Muscle layer of colon (tissue), 2 donors: ENCODE data around the gene SPACA1.

Source experiments
- H3K27ac ChIP-seq: one replicate; pipeline ENCODE4 v1.7.0; 2013; ENCODE audit warnings: low read depth, mild to moderate bottlenecking, low read length, moderate library complexity
- H3K27me3 ChIP-seq, 2 donors: one replicate each; pipeline ENCODE4 v1.7.0; 2013; ENCODE audit warnings: low read length in 2 of 2, mild to moderate bottlenecking in 2 of 2; ENCODE audit not compliant: insufficient read depth in 2 of 2, control insufficient read depth in 1 of 2
- H3K36me3 ChIP-seq: one replicate; pipeline ENCODE4 v1.7.0; 2013; ENCODE audit warnings: mild to moderate bottlenecking, low read length; ENCODE audit not compliant: insufficient read depth
- H3K4me1 ChIP-seq: one replicate; pipeline ENCODE4 v1.7.0; 2013; ENCODE audit warnings: mild to moderate bottlenecking, low read length; ENCODE audit not compliant: insufficient read depth
- H3K4me3 ChIP-seq, 2 donors: one replicate each; pipeline ENCODE4 v1.7.0; 2013; ENCODE audit warnings: low read length in 2 of 2, low read depth in 1 of 2, mild to moderate bottlenecking in 1 of 2, moderate library complexity in 1 of 2
- H3K9ac ChIP-seq: one replicate; pipeline ENCODE4 v1.7.0; 2013; ENCODE audit warnings: low read length
- H3K9me3 ChIP-seq: one replicate; pipeline ENCODE4 v1.7.0; 2013; ENCODE audit warnings: mild to moderate bottlenecking, low read length
- donor health status: abdominal sarcoma.
- donor health status: Adenocarcinoma of cecum.

Gene SPACA1

GRCh38 chr6:88044530-88044929 is 3.1 kb upstream of the SPACA1 start:
- Histone ChIP-seq H3K9ac (no peak overlapping the region), H3K27ac (no peak overlapping the region), H3K4me1 (no peaks in the 10 kb centered on the region), H3K27me3 (no peaks in the 10 kb centered on the region), H3K4me3 (no peak overlapping the region), H3K9me3 (no peaks in the 10 kb centered on the region), H3K36me3 (no peaks in the 10 kb centered on the region)

DNA sequence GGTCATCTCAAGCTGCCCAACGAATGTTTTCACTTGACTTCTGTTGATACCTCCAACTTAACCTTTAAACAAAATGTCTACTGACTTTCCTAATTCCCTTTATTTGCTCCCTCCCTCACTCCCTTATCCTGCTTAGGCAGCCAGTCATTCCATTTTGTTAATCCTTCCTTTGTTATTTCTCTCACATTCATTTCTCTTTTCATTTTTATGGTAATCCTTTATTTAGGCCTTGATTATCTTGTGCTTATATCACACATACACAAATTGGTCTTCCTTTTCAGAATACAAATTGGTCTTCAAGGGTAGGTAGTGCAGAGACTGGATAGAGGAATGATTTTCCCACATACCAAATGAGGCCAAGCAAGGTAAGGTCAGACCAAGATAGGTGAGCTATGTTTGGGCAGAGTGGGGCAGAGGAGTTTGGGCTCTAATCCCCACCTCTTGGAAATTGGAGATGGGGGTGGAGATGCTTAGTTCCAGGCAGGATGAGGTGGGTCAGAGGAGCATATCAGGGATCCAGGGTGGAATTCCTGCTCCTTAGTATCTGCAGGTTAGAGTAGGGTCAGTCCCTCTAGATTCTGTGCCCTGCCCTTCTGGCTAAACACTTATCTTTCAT is 2.0 kb upstream of the SPACA1 start:
- no peak overlapping the region for H3K9ac ChIP-seq
- no peak overlapping the region for H3K27ac ChIP-seq
- no peak overlapping the region for H3K4me3 ChIP-seq
- H3K36me3 ChIP-seq = no peaks in the 10 kb centered on the region
- H3K4me1 ChIP-seq = no peaks in the 10 kb centered on the region
- H3K9me3 ChIP-seq = no peaks in the 10 kb centered on the region
- no peaks in the 10 kb centered on the region for H3K27me3 ChIP-seq

DNA sequence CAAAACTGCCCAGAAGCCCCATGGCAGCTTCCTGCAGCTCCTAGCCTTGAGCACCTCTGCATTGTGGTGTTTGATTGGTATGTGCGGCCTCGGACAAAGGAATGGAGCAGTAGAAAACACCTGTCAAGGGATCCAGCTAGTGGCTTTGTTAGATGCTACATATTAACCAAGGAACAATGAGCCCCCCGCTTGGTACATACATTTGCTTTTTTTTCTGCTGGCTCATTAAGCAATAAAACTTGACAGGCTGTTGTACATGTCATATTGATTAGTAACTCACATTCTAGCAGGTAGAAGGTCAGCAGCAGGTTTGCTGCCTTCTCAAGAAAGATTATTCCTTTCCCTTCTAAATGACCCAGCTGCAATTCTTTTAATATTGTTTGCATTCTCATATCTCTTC is 937 bp downstream of the SPACA1 start:
- H3K4me1 ChIP-seq = no peaks in the 10 kb centered on the region

GRCh38 chr6:88050140-88050818 is 2.6 kb downstream of the SPACA1 start:
- Histone ChIP-seq H3K4me1 (no peaks in the 10 kb centered on the region), H3K27me3 (no peaks in the 10 kb centered on the region), H3K27ac (no peak overlapping the region), H3K9me3 (no peaks in the 10 kb centered on the region), H3K36me3 (no peaks in the 10 kb centered on the region), H3K9ac (no peak overlapping the region), H3K4me3 (no peak overlapping the region)

More for the DNA sequence above, 937 bp downstream of the SPACA1 start:
- Histone ChIP-seq H3K36me3 (no peaks in the 10 kb centered on the region), H3K27ac (no peak overlapping the region), H3K27me3 (no peaks in the 10 kb centered on the region), H3K9me3 (no peaks in the 10 kb centered on the region), H3K9ac (no peak overlapping the region), H3K4me3 (no peak overlapping the region)

- Histone ChIP-seq H3K27me3 (no peaks in the 10 kb centered on the region), H3K36me3 (no peaks in the 10 kb centered on the region), H3K4me3 (no peak overlapping the region), H3K27ac (no peak overlapping the region), H3K9ac (no peak overlapping the region), H3K4me1 (no peaks in the 10 kb centered on the region), H3K9me3 (no peaks in the 10 kb centered on the region)
Measured at GRCh38 chr6:88059191-88059590, 11.6 kb downstream of the SPACA1 start.

DNA sequence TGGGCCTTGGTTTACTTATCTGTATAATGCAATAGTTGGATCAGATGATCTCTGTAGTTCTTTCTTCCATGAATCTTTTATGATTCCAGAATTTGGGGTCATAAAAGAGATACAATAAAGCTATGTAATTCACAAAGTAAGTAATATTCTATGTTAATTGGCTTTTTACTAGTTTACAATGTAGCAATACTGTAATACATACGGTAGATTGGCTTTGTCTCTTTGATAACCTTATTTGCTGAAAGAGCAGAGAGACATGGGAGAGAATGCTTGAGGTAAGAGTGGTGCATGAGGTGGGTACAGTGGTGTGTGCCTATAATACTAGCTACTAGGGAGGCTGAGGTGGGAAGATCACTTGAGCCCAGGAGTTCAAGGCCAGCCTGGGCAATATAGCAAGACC is 14.7 kb downstream of the SPACA1 start:
- no peak overlapping the region for H3K4me3 ChIP-seq
- H3K9me3 ChIP-seq = no peaks in the 10 kb centered on the region

DNA sequence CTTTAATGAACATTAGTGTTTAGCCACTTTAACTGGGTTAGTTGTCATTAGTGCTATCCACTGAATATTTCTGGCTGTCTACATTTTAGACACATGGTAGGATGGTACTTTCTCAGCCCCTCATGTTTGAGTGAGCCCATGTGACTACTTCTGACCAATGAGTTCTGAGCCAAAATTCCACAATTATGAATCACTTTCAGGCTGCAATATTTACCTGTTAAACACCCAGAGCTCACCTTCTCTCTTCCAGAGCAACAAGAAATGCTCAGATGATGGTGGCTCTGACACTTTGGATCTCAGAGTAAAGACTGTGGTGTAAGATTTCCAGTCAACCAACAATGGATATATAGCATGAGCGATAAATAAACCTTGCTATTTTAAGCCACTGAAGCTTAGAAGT is 24.8 kb downstream of the SPACA1 start:
- Histone ChIP-seq H3K36me3 (no peaks in the 10 kb centered on the region), H3K9me3 (no peaks in the 10 kb centered on the region), H3K4me1 (no peaks in the 10 kb centered on the region)

More for the DNA sequence above, 14.7 kb downstream of the SPACA1 start:
- no peaks in the 10 kb centered on the region for H3K4me1 ChIP-seq
- no peak overlapping the region for H3K9ac ChIP-seq
- H3K27me3 ChIP-seq = no peaks in the 10 kb centered on the region
- H3K27ac ChIP-seq = no peak overlapping the region
- no peaks in the 10 kb centered on the region for H3K36me3 ChIP-seq

GRCh38 chr6:88074791-88075190 is 27.1 kb downstream of the SPACA1 start:
- Histone ChIP-seq H3K36me3 (no peaks in the 10 kb centered on the region), H3K27ac (no peak overlapping the region), H3K9me3 (no peaks in the 10 kb centered on the region), H3K27me3 (no peaks in the 10 kb centered on the region), H3K9ac (no peak overlapping the region), H3K4me1 (no peaks in the 10 kb centered on the region), H3K4me3 (no peak overlapping the region)

More for the DNA sequence above, 24.8 kb downstream of the SPACA1 start:
- Histone ChIP-seq H3K9ac (no peak overlapping the region), H3K27ac (no peak overlapping the region), H3K27me3 (no peaks in the 10 kb centered on the region), H3K4me3 (no peak overlapping the region)

- H3K27ac ChIP-seq = no peak overlapping the region
- no peaks in the 10 kb centered on the region for H3K27me3 ChIP-seq
- no peak overlapping the region for H3K4me3 ChIP-seq
- no peaks in the 10 kb centered on the region for H3K4me1 ChIP-seq
- no peak overlapping the region for H3K9ac ChIP-seq
- H3K36me3 ChIP-seq = no peaks in the 10 kb centered on the region
- H3K9me3 ChIP-seq = no peaks in the 10 kb centered on the region
Measured at GRCh38 chr6:88077305-88077704, 29.7 kb downstream of the SPACA1 start.

GRCh38 chr6:88086792-88087191 is 39.2 kb downstream of the SPACA1 start:
- no peaks in the 10 kb centered on the region for H3K36me3 ChIP-seq
- H3K4me3 ChIP-seq = no peak overlapping the region
- no peaks in the 10 kb centered on the region for H3K4me1 ChIP-seq
- H3K27ac ChIP-seq = no peak overlapping the region
- no peaks in the 10 kb centered on the region for H3K27me3 ChIP-seq
- no peak overlapping the region for H3K9ac ChIP-seq
- no peaks in the 10 kb centered on the region for H3K9me3 ChIP-seq

GRCh38 chr6:88089708-88090107 is 42.1 kb downstream of the SPACA1 start:
- Histone ChIP-seq H3K4me3 (no peak overlapping the region), H3K9me3 (no peaks in the 10 kb centered on the region), H3K9ac (no peak overlapping the region), H3K36me3 (no peaks in the 10 kb centered on the region), H3K27ac (no peak overlapping the region), H3K4me1 (no peaks in the 10 kb centered on the region), H3K27me3 (no peaks in the 10 kb centered on the region)
